ENCODE results near the gene AK2.

DNA sequence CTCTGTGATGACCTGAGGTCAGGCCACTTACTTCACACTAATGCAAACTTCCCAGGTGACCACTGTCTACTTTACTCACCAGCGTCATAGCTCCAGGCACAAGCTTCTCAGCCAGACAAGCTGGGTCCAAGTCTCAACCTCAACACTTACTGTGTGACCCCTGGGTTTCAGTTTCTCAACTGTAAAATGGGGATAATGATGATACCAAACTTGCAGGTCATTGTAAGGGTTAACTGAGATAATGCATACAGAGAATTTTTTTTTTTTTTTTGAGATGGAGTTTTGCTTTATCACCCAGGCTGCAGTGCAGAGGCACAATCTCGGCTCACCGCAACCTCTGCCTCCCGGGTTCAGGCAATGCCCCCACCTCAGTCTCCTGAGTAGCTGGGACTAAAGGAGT, 34.7 kb downstream of the AK2 start:
- TF ChIP-seq, protein P1, sequence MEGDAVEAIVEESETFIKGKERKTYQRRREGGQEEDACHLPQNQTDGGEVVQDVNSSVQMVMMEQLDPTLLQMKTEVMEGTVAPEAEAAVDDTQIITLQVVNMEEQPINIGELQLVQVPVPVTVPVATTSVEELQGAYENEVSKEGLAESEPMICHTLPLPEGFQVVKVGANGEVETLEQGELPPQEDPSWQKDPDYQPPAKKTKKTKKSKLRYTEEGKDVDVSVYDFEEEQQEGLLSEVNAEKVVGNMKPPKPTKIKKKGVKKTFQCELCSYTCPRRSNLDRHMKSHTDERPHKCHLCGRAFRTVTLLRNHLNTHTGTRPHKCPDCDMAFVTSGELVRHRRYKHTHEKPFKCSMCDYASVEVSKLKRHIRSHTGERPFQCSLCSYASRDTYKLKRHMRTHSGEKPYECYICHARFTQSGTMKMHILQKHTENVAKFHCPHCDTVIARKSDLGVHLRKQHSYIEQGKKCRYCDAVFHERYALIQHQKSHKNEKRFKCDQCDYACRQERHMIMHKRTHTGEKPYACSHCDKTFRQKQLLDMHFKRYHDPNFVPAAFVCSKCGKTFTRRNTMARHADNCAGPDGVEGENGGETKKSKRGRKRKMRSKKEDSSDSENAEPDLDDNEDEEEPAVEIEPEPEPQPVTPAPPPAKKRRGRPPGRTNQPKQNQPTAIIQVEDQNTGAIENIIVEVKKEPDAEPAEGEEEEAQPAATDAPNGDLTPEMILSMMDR (conservative IDR thresholded peaks at IDR 0.05), result no peak
- TF ChIP-seq ZFX (IDR thresholded peaks at IDR 0.05), result no peak
